ENCODE data around the gene CALCR. TPM values are rescaled to one million over a fixed set of nuclear protein-coding genes. Genes with fewer than 3 reads are reported as not detected.

The CALCR gene
- total and polyA plus RNA-seq, 2 experiments from 2014 or later: 0.07 TPM; not detected in 1

- H3K27me3 ChIP-seq: no peaks in the 10 kb centered on the region
- no peak for DNase-seq (ENCODE audit: low spot score)
- H3K4me3 ChIP-seq: no peak overlapping the region
- TF ChIP-seq EZH2phosphoT487 (IDR thresholded peaks at IDR 0.05; ENCODE audit: low read depth, severe bottlenecking, unreplicated experiment) (no peak), EZH2 (IDR thresholded peaks at IDR 0.05; ENCODE audit: borderline replicate concordance) (no peak), CTCF (IDR thresholded peaks at IDR 0.05; ENCODE audit: poor library complexity) (no peak)
- H2AFZ ChIP-seq: no peak overlapping the region
- no peak overlapping the region for H3K27ac ChIP-seq
- 52% methylated on average over 1 of the region's 1 CpG for WGBS (ENCODE audit: low lambda C conversion rate, missing lambda C conversion rate)
- no peaks in the 10 kb centered on the region for H3K36me3 ChIP-seq (replicated peaks; ENCODE audit: insufficient read depth, low read depth)
- H3K4me1 ChIP-seq (ENCODE audit: insufficient read depth): no peaks in the 10 kb centered on the region
- H3K4me2 ChIP-seq: no peak overlapping the region
- H4K20me1 ChIP-seq (ENCODE audit: insufficient read depth, poor library complexity, severe bottlenecking): no peaks in the 10 kb centered on the region
- H3K9me3 ChIP-seq (ENCODE audit: low read depth): no peaks in the 10 kb centered on the region
- H3K79me2 ChIP-seq: no peaks in the 10 kb centered on the region
- H3K9me2 ChIP-seq (replicated peaks; ENCODE audit: insufficient read depth): no peaks in the 10 kb centered on the region
Measured at GRCh38 chr7:93448176-93448575, 126.3 kb downstream of the CALCR start.

GRCh38 chr7:93447509-93447908, 127.0 kb downstream of the CALCR start:
- H3K4me3 ChIP-seq: no peak overlapping the region
- no peaks in the 10 kb centered on the region for H3K79me2 ChIP-seq
- no peak for TF ChIP-seq CTCF (IDR thresholded peaks at IDR 0.05; ENCODE audit: poor library complexity)
- no peak for TF ChIP-seq EZH2 (IDR thresholded peaks at IDR 0.05; ENCODE audit: borderline replicate concordance)
- TF ChIP-seq EZH2phosphoT487 (IDR thresholded peaks at IDR 0.05; ENCODE audit: low read depth, severe bottlenecking, unreplicated experiment): no peak
- no peaks in the 10 kb centered on the region for H3K27me3 ChIP-seq
- no peak overlapping the region for H3K4me2 ChIP-seq
- H3K9me3 ChIP-seq (ENCODE audit: low read depth): no peaks in the 10 kb centered on the region
- DNase-seq (ENCODE audit: low spot score): no peak
- H3K36me3 ChIP-seq (replicated peaks; ENCODE audit: insufficient read depth, low read depth): no peaks in the 10 kb centered on the region
- H3K4me1 ChIP-seq (ENCODE audit: insufficient read depth): no peaks in the 10 kb centered on the region
- H2AFZ ChIP-seq: no peak overlapping the region
- H3K9me2 ChIP-seq (replicated peaks; ENCODE audit: insufficient read depth): no peaks in the 10 kb centered on the region
- H4K20me1 ChIP-seq (ENCODE audit: insufficient read depth, poor library complexity, severe bottlenecking): no peaks in the 10 kb centered on the region
- WGBS (ENCODE audit: low lambda C conversion rate, missing lambda C conversion rate): 88% methylated on average over 2 of the region's 2 CpGs
- no peak overlapping the region for H3K27ac ChIP-seq

DNA sequence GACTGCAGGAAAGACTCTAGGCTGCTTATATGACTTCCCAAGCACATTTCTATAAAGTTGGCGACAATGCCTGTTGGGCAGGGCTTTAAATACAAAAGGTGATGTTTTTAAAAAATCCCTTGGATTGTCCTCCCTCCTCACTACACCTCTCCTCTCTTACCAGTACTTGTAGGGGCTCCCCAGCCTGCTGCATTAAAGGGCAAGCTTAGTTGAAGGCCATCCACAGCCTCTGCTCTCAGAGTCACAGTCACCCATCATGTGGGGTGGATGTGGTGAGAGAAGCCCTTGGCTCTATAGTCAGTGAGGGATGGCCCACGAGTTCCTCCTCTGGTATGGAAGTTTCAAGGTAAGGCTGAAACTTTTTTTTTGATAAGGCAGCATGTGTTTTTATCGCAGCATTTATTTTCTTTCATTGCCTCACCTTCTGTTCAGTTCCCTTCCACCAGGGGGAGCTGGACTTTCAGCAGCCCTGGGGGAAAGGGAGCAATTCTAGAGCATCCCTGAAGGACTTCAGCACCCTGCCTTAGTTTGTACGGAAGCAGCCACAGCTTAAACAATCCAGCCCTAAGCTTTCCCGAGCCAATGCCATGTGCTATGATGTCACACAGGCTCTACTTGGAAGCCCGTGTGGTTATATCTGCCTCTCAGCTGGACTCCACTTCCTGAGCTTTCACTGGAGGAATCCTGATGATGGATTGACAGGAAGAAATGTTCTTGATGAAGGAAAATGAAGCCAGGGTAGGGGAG, 131.9 kb downstream of the CALCR start:
- TF ChIP-seq CTCF (IDR thresholded peaks at IDR 0.05; ENCODE audit: poor library complexity): peak; percentile 56
- no peak for TF ChIP-seq EZH2phosphoT487 (IDR thresholded peaks at IDR 0.05; ENCODE audit: low read depth, severe bottlenecking, unreplicated experiment)

More for the DNA sequence above, 131.9 kb downstream of the CALCR start:
- Histone ChIP-seq H3K27ac (no peak overlapping the region), H3K27me3 (peaks cover 6% of the 10 kb centered on the region), H3K36me3 (replicated peaks; ENCODE audit: insufficient read depth, low read depth) (no peaks in the 10 kb centered on the region), H3K9me2 (replicated peaks; ENCODE audit: insufficient read depth) (no peaks in the 10 kb centered on the region), H2AFZ (no peak overlapping the region), H4K20me1 (ENCODE audit: insufficient read depth, poor library complexity, severe bottlenecking) (no peaks in the 10 kb centered on the region), H3K4me3 (no peak overlapping the region), H3K4me2 (no peak overlapping the region), H3K4me1 (ENCODE audit: insufficient read depth) (no peaks in the 10 kb centered on the region), H3K9me3 (ENCODE audit: low read depth) (no peaks in the 10 kb centered on the region), H3K79me2 (no peaks in the 10 kb centered on the region)
- peak; percentile 55 for DNase-seq (ENCODE audit: low spot score)
- WGBS (ENCODE audit: low lambda C conversion rate, missing lambda C conversion rate): 47% methylated on average over 6 of the region's 6 CpGs

Data from hepatocyte (in vitro differentiated cells).